B cell (primary cell): ENCODE results near the gene ZNF33A. TPM values are rescaled to one million over a fixed set of nuclear protein-coding genes. Genes with fewer than 3 reads are reported as not detected.

Experiments used
- ATAC-seq: fragments of 200-7000 bp; cut with Tn5 transposase; one replicate; pipeline ENCODE4 v1.10.0; 2021; ENCODE audit warnings: low read depth, mild to moderate bottlenecking, moderate number of reproducible peaks, moderate library complexity
- CTCF ChIA-PET: fragments of 350-600 bp; sonication (Branson Sonifier 250); formaldehyde crosslinking; loops from one replicate; lab custom pipeline; 2021; ENCODE audit warnings: antibody characterized with exemption, inconsistent platforms; lab: Charles Lee
- POLR2A ChIA-PET: fragments of 350-600 bp; sonication (Branson Sonifier 250); formaldehyde crosslinking; loops from one replicate; lab custom pipeline; 2021; ENCODE audit warnings: antibody characterized with exemption; lab: Charles Lee
- DNase-seq: peaks from one replicate; pipeline ENCODE4 v3.0.0; 2013
- H2AFZ ChIP-seq: 2 replicates; pipeline ENCODE4 v1.6.1; 2012; ENCODE audit warnings: mild to moderate bottlenecking, low read depth, low read length; ENCODE audit not compliant: insufficient read depth, poor library complexity, severe bottlenecking
- H3K27ac ChIP-seq, 2 donors: 1 replicate in 1 of 2; 2 replicates in 1 of 2; pipeline ENCODE4 v1.5.1; 2012 to 2013; ENCODE audit warnings: low read length in 2 of 2, mild to moderate bottlenecking in 2 of 2, moderate library complexity in 1 of 2
- H3K27me3 ChIP-seq, 4 experiments: fragments of 200-600 bp in 1 of 4; sonication (generic) in 1 of 4; replicated peaks in 1 of 4; 1 replicate in 2 of 4; 2 replicates in 2 of 4; pipeline versions ENCODE4 v1.6.1 to v1.7.0; 2013 to 2016; ENCODE audit warnings: low read length in 3 of 4, mild to moderate bottlenecking in 2 of 4, mixed read lengths in 1 of 4, moderate library complexity in 1 of 4; ENCODE audit not compliant: insufficient read depth in 4 of 4, control insufficient read depth in 3 of 4; ENCODE audit errors: control extremely low read depth in 1 of 4
- H3K36me3 ChIP-seq, 2 experiments: replicated peaks in 1 of 2; 1 replicate in 1 of 2; 2 replicates in 1 of 2; pipeline versions ENCODE4 v1.6.1 to v1.7.1; 2013; ENCODE audit warnings: low read length in 1 of 2; ENCODE audit not compliant: insufficient read depth in 2 of 2, control insufficient read depth in 1 of 2; ENCODE audit errors: control extremely low read depth in 1 of 2, extremely low read depth in 1 of 2
- H3K4me1 ChIP-seq, 2 donors: fragments of 200-600 bp in 1 of 2; sonication (generic) in 1 of 2; 1 replicate in 1 of 2; 2 replicates in 1 of 2; pipeline versions ENCODE4 v1.5.1 to v1.6.1; 2013 to 2017; ENCODE audit warnings: low read length in 2 of 2; ENCODE audit not compliant: control insufficient read depth in 2 of 2, insufficient read depth in 2 of 2
- H3K4me2 ChIP-seq: replicated peaks from 2 replicates; pipeline ENCODE3; 2012; ENCODE audit warnings: mild to moderate bottlenecking, low read depth, low read length; ENCODE audit not compliant: poor library complexity, severe bottlenecking
- H3K4me3 ChIP-seq, 5 experiments: fragments of 200-600 bp in 1 of 5; sonication (generic) in 1 of 5; 1 replicate in 3 of 5; 2 replicates in 2 of 5; pipeline versions ENCODE4 v1.5.1 to v1.7.0; 2011 to 2016; ENCODE audit warnings: low read length in 4 of 5, mild to moderate bottlenecking in 4 of 5, low read depth in 2 of 5, control low read depth in 1 of 5, moderate library complexity in 1 of 5; ENCODE audit not compliant: insufficient read depth in 1 of 5; ENCODE audit errors: control extremely low read depth in 1 of 5, extremely low read depth in 1 of 5
- H3K79me2 ChIP-seq: fragments of 200-600 bp; sonication (generic); one replicate; pipeline ENCODE4 v1.6.0; 2016; ENCODE audit warnings: low read length; ENCODE audit not compliant: control insufficient read depth, insufficient read depth
- H3K9ac ChIP-seq: fragments of 200-600 bp; sonication (generic); 2 replicates; pipeline ENCODE4 v1.6.1; 2017; ENCODE audit warnings: mild to moderate bottlenecking, low read length, moderate library complexity
- H3K9me3 ChIP-seq, 3 donors: one replicate each; pipeline versions ENCODE4 v1.6.1 to v1.7.1; 2013; ENCODE audit warnings: low read length in 2 of 3; ENCODE audit not compliant: control insufficient read depth in 2 of 3, insufficient read depth in 1 of 3; ENCODE audit errors: control extremely low read depth in 1 of 3
- H4K20me1 ChIP-seq: 2 replicates; pipeline ENCODE4 v1.6.0; 2012; ENCODE audit warnings: mild to moderate bottlenecking, low read length; ENCODE audit not compliant: insufficient read depth, control insufficient read depth, poor library complexity, severe bottlenecking
- H3K27ac Mint-ChIP-seq: one replicate; pipeline ENCODE4 v1.8.0; 2021; ENCODE audit warnings: mixed read lengths
- H3K27me3 Mint-ChIP-seq: one replicate; pipeline ENCODE4 v1.8.0; 2021; ENCODE audit warnings: mixed read lengths
- H3K4me1 Mint-ChIP-seq: one replicate; pipeline ENCODE4 v1.8.0; 2021; ENCODE audit warnings: mixed read lengths
- H3K4me3 Mint-ChIP-seq: one replicate; pipeline ENCODE4 v1.8.0; 2021; ENCODE audit warnings: mixed read lengths
- H3K9me3 Mint-ChIP-seq: one replicate; pipeline ENCODE4 v1.8.0; 2022; ENCODE audit warnings: mixed read lengths; ENCODE audit not compliant: insufficient read depth
- CTCF ChIP-seq: fragments of 200-600 bp; IDR thresholded peaks from one replicate; pipeline ENCODE4 v1.8.0; 2022; ENCODE audit warnings: antibody characterized with exemption, mild to moderate bottlenecking
- EZH2 ChIP-seq: IDR thresholded peaks from 2 replicates; pipeline ENCODE4 v1.6.1; 2012; ENCODE audit warnings: borderline replicate concordance, low read depth, mild to moderate bottlenecking, moderate library complexity, low read length; ENCODE audit not compliant: insufficient read depth, poor library complexity, severe bottlenecking
- WGBS: methylation state at CpG from one replicate; pipeline ENCODE4 v1.1.5; 2013; ENCODE audit warnings: missing lambda C conversion rate; ENCODE audit not compliant: insufficient coverage; 5-methylcytosine and 5-hydroxymethylcytosine counted together
- intact Hi-C: fragments of 100-400 bp; cut with micrococcal nuclease; formaldehyde crosslinking; loops from one replicate; pipeline ENCODE4 v1.10.0; 2022
- polyA plus RNA-seq: library from polyadenylated mRNA; depleted of rRNA; stranded (reverse); fragments of >200 nt; gene quantifications from 2 replicates; pipeline ENCODE4 v1.2.3, GENCODE V29; 2012
- total RNA-seq, 2 donors: library from RNA; stranded (reverse); fragments of 120-200 nt in 1 of 2; gene quantifications; 1 replicate in 1 of 2; 2 replicates in 1 of 2; pipeline versions ENCODE4 v1.2.3 to v1.2.4, GENCODE V29; 2013 to 2022

ZNF33A gene
- total and polyA plus RNA-seq, 2 donors (not counting 1 experiment from before 2014, with no cell fraction given): 20.3 to 86.6 TPM

GRCh38 chr10:38047666-38048065 is 37.2 kb downstream of the ZNF33A start:
- no peak for ATAC-seq
- Histone ChIP-seq H4K20me1 (no peaks in the 10 kb centered on the region), H3K4me2 (no peak overlapping the region), H3K79me2 (peaks cover 31% of the 10 kb centered on the region), H3K27ac (no peak overlapping the region), H3K9ac (no peak overlapping the region), H3K4me3 (no peak overlapping the region), H3K4me1 (no peaks in the 10 kb centered on the region), H2AFZ (no peak overlapping the region), H3K27me3 (no peaks in the 10 kb centered on the region), H3K36me3 (peaks cover 10 to 34% of the 10 kb centered on the region in 2 experiments), H3K9me3 (peaks cover 3 to 9% (median 4%) of the 10 kb centered on the region in 3 donors)
- intact Hi-C loops: no loop called here
- peaks cover 4% of the 10 kb centered on the region for H3K4me1 Mint-ChIP-seq
- ChIA-PET POLR2A (no interaction called here), CTCF (no interaction called here)
- no peaks in the 10 kb centered on the region for H3K9me3 Mint-ChIP-seq
- H3K27me3 Mint-ChIP-seq: no peaks in the 10 kb centered on the region
- no peak overlapping the region for H3K4me3 Mint-ChIP-seq
- TF ChIP-seq CTCF (no peak), EZH2 (no peak)
- no CpG with 5 or more reads among the region's 1 CpG for WGBS
- no peak overlapping the region for H3K27ac Mint-ChIP-seq
- no peak for DNase-seq

DNA sequence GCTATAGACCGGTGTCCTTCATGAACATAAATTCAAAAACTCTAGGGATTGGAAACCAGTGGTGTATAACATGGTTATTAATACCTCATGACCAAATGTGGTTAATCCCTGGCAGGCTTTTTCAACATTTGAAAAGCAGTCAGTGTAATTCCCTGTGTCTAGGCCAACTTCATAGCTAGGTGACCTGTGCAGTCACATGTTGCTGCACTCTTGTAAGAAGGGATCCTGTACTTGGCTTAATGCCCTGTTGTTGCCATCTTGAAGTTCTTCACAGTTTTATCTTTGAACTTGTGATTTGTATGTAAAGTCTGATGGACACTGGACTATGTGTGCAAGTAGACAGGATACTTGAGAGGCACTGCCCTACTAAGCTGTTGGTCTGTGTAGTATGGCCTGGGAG is 39.7 kb downstream of the ZNF33A start:
- H3K4me3 ChIP-seq: no peak overlapping the region
- no peak for TF ChIP-seq CTCF
- no peaks in the 10 kb centered on the region for H3K27me3 ChIP-seq
- no peak overlapping the region for H3K9ac ChIP-seq
- no peak overlapping the region for H3K27ac ChIP-seq
- no peaks in the 10 kb centered on the region for H3K4me1 ChIP-seq
- peaks cover 13% of the 10 kb centered on the region for H3K79me2 ChIP-seq
- Mint-ChIP-seq H3K27ac (no peak overlapping the region), H3K4me3 (no peak overlapping the region), H3K9me3 (peaks cover 11% of the 10 kb centered on the region), H3K27me3 (no peaks in the 10 kb centered on the region), H3K4me1 (peaks cover 1% of the 10 kb centered on the region)
- H2AFZ ChIP-seq: no peak overlapping the region
- ChIA-PET POLR2A (no interaction called here), CTCF (no interaction called here)
- H3K9me3 ChIP-seq: peaks cover 7 to 31% (median 9%) of the 10 kb centered on the region in 3 donors
- intact Hi-C loops: no loop called here
- DNase-seq: no peak
- H3K4me2 ChIP-seq: no peak overlapping the region
- no CpG with 5 or more reads among the region's 1 CpG for WGBS
- H4K20me1 ChIP-seq: no peaks in the 10 kb centered on the region
- no peak for ATAC-seq
- peaks cover 25 to 44% of the 10 kb centered on the region in 2 experiments for H3K36me3 ChIP-seq
